RWPE1 (cell line): Measurements from ENCODE around the gene SYNGR3.
A peak's percentile ranks its signal among the peaks of the same experiment; 100 is the strongest.

Experiments used
- CTCF ChIA-PET: fragments of 350-600 bp; sonication (Branson Sonifier 250); formaldehyde crosslinking; extraction: SDS; loops from one replicate; lab custom pipeline; 2021; lab: Yijun Ruan, JAX
- POLR2A ChIA-PET: fragments of 400-600 bp; formaldehyde crosslinking; extraction: SDS; loops from one replicate; lab custom pipeline; 2020; ENCODE audit warnings: antibody characterized with exemption; ENCODE audit not compliant: low non-redundant PET; lab: Yijun Ruan, JAX
- DNase-seq: peaks from one replicate; pipeline ENCODE4 v3.0.0; 2012; ENCODE audit warnings: low spot score
- H3K27ac ChIP-seq: fragments of 450-650 bp; 2 replicates; pipeline ENCODE4 v1.5.1; 2017
- TF ChIP-seq, protein P1 (sequence below): fragments of 450-650 bp; conservative IDR thresholded peaks from 2 replicates; pipeline ENCODE4 v1.5.1; 2017; ENCODE audit warnings: low read depth, mild to moderate bottlenecking

SYNGR3 gene

DNA sequence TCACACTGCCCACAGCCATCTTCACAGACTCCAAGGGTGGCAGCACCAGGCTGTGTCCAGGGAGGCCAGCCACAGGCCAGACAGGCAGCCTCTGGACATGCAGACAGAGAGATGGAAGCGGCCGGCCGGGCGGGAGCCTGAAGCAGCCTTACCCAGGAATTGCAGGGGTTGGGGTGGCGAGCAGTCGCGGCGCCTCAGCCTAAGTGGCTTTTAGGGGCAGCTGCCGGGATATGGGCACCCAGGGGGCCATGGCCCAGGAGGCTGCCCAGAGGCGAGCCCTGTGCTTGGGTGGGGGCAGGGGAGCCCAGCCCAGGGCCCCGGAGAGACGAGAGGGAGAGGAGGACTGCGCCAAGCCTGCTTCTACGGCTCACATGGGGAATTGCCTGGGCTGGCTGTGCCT lies 35.5 kb downstream of the SYNGR3 start:
- TF ChIP-seq, protein P1, sequence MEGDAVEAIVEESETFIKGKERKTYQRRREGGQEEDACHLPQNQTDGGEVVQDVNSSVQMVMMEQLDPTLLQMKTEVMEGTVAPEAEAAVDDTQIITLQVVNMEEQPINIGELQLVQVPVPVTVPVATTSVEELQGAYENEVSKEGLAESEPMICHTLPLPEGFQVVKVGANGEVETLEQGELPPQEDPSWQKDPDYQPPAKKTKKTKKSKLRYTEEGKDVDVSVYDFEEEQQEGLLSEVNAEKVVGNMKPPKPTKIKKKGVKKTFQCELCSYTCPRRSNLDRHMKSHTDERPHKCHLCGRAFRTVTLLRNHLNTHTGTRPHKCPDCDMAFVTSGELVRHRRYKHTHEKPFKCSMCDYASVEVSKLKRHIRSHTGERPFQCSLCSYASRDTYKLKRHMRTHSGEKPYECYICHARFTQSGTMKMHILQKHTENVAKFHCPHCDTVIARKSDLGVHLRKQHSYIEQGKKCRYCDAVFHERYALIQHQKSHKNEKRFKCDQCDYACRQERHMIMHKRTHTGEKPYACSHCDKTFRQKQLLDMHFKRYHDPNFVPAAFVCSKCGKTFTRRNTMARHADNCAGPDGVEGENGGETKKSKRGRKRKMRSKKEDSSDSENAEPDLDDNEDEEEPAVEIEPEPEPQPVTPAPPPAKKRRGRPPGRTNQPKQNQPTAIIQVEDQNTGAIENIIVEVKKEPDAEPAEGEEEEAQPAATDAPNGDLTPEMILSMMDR: no peak
- ChIA-PET CTCF (no interaction called here), POLR2A (no interaction called here)
- DNase-seq: no peak
- peak overlapping the region; percentile 85 for H3K27ac ChIP-seq

DNA sequence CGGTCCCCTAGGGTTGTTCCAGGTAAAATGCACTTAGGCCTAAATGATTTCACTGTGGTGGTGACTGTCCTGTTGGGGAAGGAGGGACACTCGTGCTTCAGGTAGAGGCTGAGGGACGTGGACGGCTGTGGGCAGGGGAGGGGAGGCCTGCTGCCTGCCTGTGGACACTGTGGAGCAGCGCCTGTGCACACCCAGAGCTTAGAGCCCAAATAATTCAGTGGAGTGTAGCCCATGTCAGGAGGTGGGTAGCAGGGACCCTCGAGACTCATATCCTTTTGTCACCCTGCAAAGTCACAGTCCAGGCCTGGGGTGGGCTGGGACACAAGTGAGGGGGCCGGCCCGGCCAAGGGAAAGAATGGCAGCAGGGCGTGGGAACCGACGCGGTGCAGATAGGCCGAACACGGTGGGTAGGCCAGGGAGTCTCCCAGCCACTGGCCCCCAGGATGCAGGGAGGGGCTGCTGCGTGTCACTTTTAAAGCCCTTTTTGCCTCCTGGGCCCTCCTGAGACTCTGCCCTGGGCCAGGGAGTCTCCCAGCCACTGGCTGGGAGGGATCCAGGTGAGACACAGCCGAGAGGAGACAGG lies 36.2 kb downstream of the SYNGR3 start:
- no peak for DNase-seq
- H3K27ac ChIP-seq: peak overlapping the region; percentile 85
- ChIA-PET POLR2A (no interaction called here), CTCF (interaction anchor here (0.6 kb wide), 2 partner anchors 127 to 929 kb away, joined by 3 read pairs; no protein-coding TSS in a partner anchor)
- TF ChIP-seq, protein P1: no peak

DNA sequence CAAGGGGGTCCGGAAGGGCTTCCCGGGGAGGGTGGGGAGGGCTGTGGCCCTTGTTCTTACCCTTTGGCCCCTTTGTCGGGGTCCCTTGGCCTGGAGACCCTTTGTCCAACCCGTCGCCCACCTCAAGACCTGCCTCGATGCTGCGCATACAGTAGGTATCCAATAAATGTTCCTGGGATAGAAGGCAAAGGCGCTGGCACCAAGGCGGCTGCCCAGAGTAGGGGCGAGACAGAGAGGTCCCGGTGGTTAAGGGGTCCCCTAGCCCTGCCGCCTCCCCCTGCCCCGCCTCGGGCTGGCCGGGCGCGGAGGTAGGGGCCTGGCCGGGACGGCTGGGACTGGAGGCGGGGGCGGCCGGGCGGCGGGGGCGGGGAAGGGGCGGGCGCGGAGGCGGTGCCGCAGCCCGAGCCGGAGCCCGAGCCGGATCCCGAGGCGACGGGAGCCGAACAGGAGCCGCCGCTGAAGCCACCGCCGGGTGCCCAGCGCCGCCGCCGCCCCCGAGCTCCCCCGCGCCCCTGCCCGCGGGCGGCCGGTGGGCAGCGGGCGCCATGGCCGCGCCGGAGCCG lies 36.8 kb downstream of the SYNGR3 start, which contains the start of gene NHERF2:
TSS of gene NHERF2 (plus strand) at position 442 of the 563 bp plus-strand sequence. CDS start at position 546, 104 bp downstream.
- ChIA-PET POLR2A (no interaction called here), CTCF (interaction anchor here (0.6 kb wide), 2 partner anchors 127 to 929 kb away, joined by 3 read pairs; no protein-coding TSS in a partner anchor)
- TF ChIP-seq, protein P1: no peak
- DNase-seq: peak; percentile 55
- H3K27ac ChIP-seq: peak within 1 kb of the TSS; percentile 85

DNA sequence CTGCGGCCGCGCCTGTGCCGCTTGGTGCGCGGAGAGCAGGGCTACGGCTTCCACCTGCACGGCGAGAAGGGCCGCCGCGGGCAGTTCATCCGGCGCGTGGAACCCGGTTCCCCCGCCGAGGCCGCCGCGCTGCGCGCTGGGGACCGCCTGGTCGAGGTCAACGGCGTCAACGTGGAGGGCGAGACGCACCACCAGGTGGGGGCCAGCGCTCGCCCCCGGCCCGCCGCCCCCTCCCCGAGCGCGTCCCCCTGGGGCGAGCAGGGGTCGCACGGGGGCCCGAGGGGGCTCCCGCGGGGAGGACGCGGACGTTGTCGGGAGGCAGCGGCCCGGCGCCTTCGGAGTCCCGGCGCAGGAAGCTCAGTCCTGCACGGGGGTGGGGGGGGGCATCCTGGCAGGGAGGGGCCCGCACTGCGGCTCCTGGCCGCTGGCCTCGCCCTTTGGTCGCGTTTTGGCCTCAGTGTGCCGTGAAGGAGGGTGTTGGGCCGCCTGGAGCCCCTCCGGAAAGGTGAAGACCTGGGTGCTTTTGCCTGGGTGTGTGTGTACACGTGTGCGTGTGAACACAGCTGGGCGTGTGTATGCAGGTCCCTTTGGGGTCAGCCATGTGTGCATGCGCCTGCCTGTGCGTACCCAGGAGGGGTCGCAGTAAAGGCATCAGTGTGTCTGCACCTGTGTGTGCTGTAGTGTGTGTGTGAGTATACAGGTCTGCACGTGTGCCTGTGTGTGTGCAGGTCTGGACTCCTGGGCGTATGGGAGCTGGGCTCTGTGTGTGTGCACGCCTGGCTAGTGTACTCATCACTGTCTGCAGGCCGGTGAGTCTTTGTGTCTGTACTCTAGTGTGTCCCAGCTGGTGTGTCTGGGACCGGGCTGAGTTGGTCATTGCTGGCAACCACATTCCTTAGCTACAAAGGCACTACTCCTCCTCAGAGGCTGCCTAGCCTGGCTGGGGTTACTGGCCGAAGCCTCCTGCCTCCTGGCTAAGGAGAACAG lies 37.5 kb downstream of the SYNGR3 start:
- no peak for DNase-seq
- POLR2A ChIA-PET: interaction anchor here (0.6 kb wide), 1 partner anchor 12 kb away, joined by 4 read pairs; no protein-coding TSS in a partner anchor
- CTCF ChIA-PET: interaction anchor here (0.5 to 1.1 kb wide), 6 partner anchors 11 to 930 kb away, joined by 3 to 6 read pairs (median 3); no protein-coding TSS in a partner anchor
- peak overlapping the region; percentile 85 for H3K27ac ChIP-seq
- TF ChIP-seq, protein P1: no peak

DNA sequence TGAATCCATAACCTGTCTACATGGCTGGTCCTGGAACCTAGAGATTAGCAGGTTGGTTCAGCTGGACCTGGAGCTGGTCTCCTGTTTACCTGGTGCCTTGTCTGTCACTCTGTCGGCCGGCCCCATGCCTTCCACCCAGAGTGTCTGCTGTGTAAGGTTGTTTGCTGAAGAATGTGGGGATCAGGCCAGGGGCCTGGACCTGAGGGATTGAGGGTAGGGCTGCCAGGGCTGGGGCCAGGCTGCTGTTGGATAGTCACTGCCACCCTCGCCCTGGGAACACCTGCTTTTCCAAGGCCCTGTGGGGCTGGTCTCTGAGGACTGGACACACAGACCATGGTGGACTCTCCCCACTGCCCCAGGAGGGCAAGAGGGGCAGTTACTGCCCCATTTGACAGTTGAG lies 38.4 kb downstream of the SYNGR3 start:
- CTCF ChIA-PET: interaction anchor here (0.5 to 1.1 kb wide), 4 partner anchors 12 to 112 kb away, joined by 3 to 6 read pairs (median 3); no protein-coding TSS in a partner anchor
- DNase-seq: no peak
- peak overlapping the region; percentile 85 for H3K27ac ChIP-seq
- POLR2A ChIA-PET: interaction anchor here (0.6 kb wide), 1 partner anchor 12 kb away, joined by 4 read pairs; no protein-coding TSS in a partner anchor
- TF ChIP-seq, protein P1: no peak
